Endothelial cell of umbilical vein (primary cell): Measurements from ENCODE around the gene CSMD2.

Experiments
- POLR2A ChIP-seq: IDR thresholded peaks from 2 replicates; pipeline ENCODE4 v1.6.1; 2012; ENCODE audit warnings: low read depth, mild to moderate bottlenecking, control low read depth, low read length
- TF ChIP-seq, protein P1 (sequence below), 2 donors: IDR thresholded peaks; 1 replicate in 1 of 2; 2 replicates in 1 of 2; pipeline ENCODE4 v1.5.1; 2011; ENCODE audit warnings: low read length in 2 of 2, mild to moderate bottlenecking in 2 of 2, moderate library complexity in 2 of 2, control low read depth in 1 of 2, inconsistent platforms in 1 of 2, low read depth in 1 of 2; ENCODE audit not compliant: insufficient read depth in 1 of 2; ENCODE audit errors: extremely low read depth in 1 of 2
- TF ChIP-seq, protein P2 (sequence below): IDR thresholded peaks from 2 replicates; pipeline ENCODE4 v1.6.1; 2011; ENCODE audit not compliant: insufficient read depth, insufficient read length

DNA sequence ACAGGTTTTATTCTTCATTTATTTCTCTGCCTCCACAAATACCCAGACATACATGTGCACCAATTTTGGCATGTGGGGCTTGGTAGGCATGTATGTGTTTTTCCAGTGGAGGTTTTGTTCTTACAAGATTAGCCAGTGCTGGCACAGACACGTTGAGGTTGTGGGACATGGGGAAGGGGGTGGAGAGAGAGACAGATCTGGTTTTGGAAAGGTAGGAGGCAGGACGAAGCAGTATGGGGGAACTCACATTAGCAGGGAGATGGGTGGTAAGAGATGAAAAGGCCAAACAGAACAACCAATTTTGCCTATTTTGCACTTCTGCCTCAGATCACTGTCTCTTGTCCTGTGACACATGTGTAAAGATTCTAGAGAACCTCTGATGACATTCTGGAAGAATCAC lies 467.2 kb downstream of the CSMD2 start:
- TF ChIP-seq POLR2A = no peak
- TF ChIP-seq, protein P1, sequence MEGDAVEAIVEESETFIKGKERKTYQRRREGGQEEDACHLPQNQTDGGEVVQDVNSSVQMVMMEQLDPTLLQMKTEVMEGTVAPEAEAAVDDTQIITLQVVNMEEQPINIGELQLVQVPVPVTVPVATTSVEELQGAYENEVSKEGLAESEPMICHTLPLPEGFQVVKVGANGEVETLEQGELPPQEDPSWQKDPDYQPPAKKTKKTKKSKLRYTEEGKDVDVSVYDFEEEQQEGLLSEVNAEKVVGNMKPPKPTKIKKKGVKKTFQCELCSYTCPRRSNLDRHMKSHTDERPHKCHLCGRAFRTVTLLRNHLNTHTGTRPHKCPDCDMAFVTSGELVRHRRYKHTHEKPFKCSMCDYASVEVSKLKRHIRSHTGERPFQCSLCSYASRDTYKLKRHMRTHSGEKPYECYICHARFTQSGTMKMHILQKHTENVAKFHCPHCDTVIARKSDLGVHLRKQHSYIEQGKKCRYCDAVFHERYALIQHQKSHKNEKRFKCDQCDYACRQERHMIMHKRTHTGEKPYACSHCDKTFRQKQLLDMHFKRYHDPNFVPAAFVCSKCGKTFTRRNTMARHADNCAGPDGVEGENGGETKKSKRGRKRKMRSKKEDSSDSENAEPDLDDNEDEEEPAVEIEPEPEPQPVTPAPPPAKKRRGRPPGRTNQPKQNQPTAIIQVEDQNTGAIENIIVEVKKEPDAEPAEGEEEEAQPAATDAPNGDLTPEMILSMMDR (IDR thresholded peaks at IDR 0.05; ENCODE audit: extremely low read depth in 1 of 2, insufficient read depth in 1 of 2, low read depth in 1 of 2, low read length in 2 of 2) = no peak
- TF ChIP-seq, protein P2, sequence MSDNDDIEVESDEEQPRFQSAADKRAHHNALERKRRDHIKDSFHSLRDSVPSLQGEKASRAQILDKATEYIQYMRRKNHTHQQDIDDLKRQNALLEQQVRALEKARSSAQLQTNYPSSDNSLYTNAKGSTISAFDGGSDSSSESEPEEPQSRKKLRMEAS = no peak
